ENCODE measurements around the gene C1QTNF6. TPM values are rescaled to one million over a fixed set of nuclear protein-coding genes. Genes with fewer than 3 reads are reported as not detected.

Gene C1QTNF6
- total RNA-seq, 1 donor from 2014 or later, result 4.6 TPM

DNA sequence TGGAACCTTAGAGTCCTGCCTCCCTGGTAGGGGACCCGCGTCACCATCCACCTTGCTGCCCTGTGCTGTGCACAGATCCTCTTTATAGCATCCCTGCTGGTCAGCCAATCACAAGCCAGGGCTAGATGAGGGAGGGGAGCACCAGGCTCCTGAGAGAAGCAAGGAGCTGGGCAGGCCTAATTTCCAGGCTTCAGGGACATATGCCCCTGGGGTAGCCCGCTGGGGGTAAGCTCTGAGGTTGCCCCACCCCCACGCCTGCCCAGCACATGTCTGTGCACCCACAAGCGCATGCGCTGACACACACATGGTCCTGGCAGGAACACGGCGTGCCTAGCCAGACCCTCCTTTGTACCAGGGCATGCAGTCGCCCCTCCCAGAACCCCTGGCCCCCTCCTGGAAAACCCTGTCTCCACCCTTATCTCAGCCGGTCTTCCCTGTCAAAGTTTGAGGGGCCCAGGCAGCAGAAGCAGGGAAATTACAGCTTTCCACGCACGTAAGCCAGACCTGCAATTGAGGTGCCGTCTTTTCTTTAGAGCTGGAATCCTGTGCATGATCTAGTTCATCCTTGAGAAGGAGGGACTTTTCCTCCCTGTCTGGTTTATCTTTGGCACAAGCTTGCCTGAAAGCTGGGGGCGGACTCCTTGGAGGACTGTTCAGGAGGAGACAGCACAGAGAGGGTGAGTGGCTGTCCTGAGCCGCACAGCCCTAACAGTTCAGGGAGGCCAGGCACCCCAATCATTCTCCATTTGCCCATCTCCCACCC is 22.2 kb upstream of the C1QTNF6 start:
- H3K4me3 ChIP-seq, result no peak overlapping the region
- peaks cover 0 to 3% of the 10 kb centered on the region in 2 donors for H3K4me1 ChIP-seq
- no peak overlapping the region for H3K27ac ChIP-seq
- no peaks in the 10 kb centered on the region for H3K27me3 ChIP-seq
- intact Hi-C loops (cut with DNase I), result no loop called here
- no peak for DNase-seq (ENCODE audit: low spot score in 2 of 2)
- no peaks in the 10 kb centered on the region for H3K36me3 ChIP-seq
- no peaks in the 10 kb centered on the region for H3K9me3 ChIP-seq
- TF ChIP-seq, protein P1, sequence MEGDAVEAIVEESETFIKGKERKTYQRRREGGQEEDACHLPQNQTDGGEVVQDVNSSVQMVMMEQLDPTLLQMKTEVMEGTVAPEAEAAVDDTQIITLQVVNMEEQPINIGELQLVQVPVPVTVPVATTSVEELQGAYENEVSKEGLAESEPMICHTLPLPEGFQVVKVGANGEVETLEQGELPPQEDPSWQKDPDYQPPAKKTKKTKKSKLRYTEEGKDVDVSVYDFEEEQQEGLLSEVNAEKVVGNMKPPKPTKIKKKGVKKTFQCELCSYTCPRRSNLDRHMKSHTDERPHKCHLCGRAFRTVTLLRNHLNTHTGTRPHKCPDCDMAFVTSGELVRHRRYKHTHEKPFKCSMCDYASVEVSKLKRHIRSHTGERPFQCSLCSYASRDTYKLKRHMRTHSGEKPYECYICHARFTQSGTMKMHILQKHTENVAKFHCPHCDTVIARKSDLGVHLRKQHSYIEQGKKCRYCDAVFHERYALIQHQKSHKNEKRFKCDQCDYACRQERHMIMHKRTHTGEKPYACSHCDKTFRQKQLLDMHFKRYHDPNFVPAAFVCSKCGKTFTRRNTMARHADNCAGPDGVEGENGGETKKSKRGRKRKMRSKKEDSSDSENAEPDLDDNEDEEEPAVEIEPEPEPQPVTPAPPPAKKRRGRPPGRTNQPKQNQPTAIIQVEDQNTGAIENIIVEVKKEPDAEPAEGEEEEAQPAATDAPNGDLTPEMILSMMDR (IDR thresholded peaks at IDR 0.05), result no peak

DNA sequence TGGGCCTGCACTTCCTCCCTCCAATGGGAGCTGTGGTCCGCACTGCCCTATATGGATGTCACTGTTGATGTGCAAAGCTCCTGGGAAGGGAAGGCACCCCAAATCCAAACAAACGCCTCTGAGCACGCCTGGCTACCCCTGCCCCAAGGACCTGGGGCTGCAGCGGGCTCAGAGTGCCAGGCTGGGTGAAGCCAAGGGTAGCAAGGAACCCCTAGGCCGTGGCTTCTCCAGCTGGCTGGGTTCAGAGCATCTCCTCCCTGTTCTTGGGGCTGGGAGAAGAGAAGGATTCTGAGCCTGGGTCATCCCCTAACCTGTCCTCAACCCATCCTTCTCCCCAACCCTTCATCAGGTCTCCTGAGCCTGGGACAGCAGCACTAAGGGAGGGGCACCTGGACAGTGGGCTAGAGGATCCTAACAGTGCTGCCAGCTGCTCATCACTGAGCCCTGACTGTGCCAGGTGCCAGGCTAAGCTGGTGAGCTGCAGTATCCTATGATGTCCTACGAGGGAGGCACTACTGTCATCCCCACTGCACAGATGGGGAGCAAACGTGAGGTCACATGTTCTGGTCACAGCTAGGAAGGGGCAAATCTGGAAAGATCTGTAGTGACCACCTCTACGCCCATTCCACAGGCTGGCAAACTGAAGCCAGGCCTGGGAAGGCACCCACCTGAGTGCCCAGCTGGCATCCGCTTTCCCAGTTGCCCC is 21.2 kb upstream of the C1QTNF6 start:
- no peak overlapping the region for H3K4me3 ChIP-seq
- DNase-seq (ENCODE audit: low spot score in 2 of 2), result no peak
- H3K27ac ChIP-seq, result no peak overlapping the region
- TF ChIP-seq, protein P1 (IDR thresholded peaks at IDR 0.05), result no peak
- intact Hi-C loops (cut with DNase I), result no loop called here
- no peaks in the 10 kb centered on the region for H3K9me3 ChIP-seq
- no peaks in the 10 kb centered on the region for H3K27me3 ChIP-seq
- H3K36me3 ChIP-seq, result no peaks in the 10 kb centered on the region
- peaks cover 0 to 3% of the 10 kb centered on the region in 2 donors for H3K4me1 ChIP-seq

DNA sequence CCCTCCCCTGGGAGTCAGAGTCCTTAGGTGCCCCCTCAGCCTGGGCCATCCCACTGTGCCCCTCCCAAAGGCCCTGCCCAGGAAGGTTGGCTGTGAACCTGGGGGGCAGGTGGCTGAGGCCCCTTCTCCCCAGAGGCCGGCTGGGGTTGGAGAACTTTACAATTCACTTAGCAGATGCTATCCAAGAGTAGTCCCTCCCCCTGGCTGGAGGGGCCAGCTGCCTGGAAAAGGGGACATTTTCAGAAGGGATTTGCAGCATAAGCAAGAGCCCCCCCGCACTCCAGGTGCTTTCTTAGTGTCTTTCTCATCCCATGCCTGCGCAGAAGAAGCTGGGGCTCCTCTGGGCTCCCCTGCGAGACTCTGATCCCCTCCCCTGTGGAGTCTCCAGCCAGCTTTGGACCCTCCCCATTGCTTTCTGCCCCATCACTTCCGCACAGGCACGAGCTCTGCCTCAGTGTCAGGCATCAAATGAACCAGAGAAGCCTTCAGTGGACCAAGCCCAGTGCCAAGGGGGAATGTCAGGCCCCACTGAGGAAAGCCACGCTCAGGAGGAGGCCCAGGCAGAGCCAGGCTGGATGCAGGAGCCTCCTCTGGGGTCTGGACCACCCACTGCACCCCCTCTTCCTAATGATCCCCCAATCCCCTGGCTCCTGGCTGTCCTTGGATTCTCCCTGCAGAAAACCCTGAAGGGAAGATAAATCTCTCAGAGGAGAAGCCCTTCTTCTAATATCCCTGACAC is 20.5 kb upstream of the C1QTNF6 start:
- Histone ChIP-seq H3K36me3 (no peaks in the 10 kb centered on the region), H3K4me1 (peaks cover 0 to 3% of the 10 kb centered on the region in 2 donors), H3K27me3 (no peaks in the 10 kb centered on the region), H3K9me3 (no peaks in the 10 kb centered on the region), H3K27ac (no peak overlapping the region), H3K4me3 (no peak overlapping the region)
- intact Hi-C loops (cut with DNase I), result no loop called here
- TF ChIP-seq, protein P1 (IDR thresholded peaks at IDR 0.05), result no peak
- no peak for DNase-seq (ENCODE audit: low spot score in 2 of 2)

DNA sequence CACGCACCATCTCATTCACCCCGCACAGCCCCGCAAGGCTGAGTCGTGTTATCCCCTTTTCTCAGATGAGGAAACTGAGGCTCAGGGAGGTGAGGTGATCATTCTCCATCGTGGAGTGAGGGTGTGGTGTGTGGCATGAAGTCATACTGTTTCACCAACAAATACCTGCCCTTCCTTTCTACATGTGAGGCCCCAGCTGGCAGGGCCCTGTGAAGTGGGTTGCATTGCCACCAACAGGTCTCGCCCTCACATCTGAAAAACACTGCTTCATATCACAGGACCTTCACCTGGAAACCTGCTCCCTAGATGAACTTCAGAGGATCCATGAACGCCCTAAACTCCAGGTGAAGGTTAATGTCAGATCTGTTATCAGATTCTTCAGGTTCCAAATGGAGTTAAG is 19.9 kb upstream of the C1QTNF6 start:
- Histone ChIP-seq H3K27ac (no peak overlapping the region), H3K4me1 (peaks cover 0 to 3% of the 10 kb centered on the region in 2 donors), H3K4me3 (no peak overlapping the region), H3K9me3 (no peaks in the 10 kb centered on the region), H3K27me3 (no peaks in the 10 kb centered on the region), H3K36me3 (no peaks in the 10 kb centered on the region)
- TF ChIP-seq, protein P1 (IDR thresholded peaks at IDR 0.05), result no peak
- no peak for DNase-seq (ENCODE audit: low spot score in 2 of 2)
- intact Hi-C loops (cut with DNase I), result no loop called here

DNA sequence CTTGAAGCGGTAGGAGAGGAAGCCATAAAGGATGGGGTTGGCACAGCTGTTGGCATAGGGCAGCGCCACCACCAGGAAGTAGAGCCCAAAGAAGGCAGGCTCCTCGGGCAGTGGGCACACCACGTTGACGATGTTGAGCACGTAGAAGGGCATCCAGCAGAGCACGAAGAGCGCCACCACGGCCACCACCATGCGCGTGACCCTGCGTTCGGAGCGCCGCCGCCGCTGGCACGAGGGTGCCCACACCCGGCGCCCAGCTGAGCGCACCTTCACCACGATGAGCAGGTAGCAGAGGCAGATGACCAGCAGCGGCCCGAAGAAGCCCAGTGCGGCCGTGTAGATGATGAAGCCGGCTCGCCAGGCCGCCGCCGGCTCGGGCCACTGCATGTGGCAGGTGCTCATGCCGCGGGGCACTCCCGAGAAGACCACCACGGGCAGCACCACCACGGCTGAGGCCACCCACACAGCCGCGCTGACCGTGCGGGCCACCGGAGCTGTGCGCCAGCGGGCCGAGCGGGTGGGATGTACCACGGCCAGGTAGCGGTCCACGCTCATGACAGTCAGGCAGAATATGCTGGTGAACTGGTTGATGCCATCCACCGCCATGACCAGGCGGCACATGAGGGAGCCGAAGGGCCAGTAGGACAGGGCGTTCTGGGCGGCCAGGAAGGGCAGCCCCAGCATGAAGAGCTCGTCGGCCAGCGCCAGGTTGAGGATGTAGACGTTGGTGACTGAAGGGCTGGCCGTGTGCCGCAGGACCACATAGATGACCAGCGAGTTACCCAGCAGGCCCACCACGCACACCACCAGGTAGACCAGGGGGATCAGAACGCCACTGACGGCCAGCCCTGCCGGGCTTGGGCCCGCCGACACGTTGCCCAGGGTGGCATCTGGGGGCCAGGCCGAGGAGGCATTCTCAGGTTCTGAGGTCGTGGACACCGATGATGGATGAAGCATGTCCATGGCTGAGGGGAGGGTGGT is 19.1 kb upstream of the C1QTNF6 start:
- Histone ChIP-seq H3K27ac (no peak overlapping the region), H3K36me3 (no peaks in the 10 kb centered on the region), H3K4me1 (no peaks in the 10 kb centered on the region), H3K4me3 (no peak overlapping the region), H3K27me3 (no peaks in the 10 kb centered on the region), H3K9me3 (no peaks in the 10 kb centered on the region)
- intact Hi-C loops (cut with DNase I), result no loop called here
- DNase-seq (ENCODE audit: low spot score in 2 of 2), result no peak
- TF ChIP-seq, protein P1 (IDR thresholded peaks at IDR 0.05), result no peak

All from ascending aorta (tissue), 2 donors.